ENCODE results near the gene RIPK1.
"Not testable (repeated sequence)": the region's sequence is repeated elsewhere in the genome, so short reads cannot be mapped to it uniquely, and the experiment has no call there.

Gene RIPK1

DNA sequence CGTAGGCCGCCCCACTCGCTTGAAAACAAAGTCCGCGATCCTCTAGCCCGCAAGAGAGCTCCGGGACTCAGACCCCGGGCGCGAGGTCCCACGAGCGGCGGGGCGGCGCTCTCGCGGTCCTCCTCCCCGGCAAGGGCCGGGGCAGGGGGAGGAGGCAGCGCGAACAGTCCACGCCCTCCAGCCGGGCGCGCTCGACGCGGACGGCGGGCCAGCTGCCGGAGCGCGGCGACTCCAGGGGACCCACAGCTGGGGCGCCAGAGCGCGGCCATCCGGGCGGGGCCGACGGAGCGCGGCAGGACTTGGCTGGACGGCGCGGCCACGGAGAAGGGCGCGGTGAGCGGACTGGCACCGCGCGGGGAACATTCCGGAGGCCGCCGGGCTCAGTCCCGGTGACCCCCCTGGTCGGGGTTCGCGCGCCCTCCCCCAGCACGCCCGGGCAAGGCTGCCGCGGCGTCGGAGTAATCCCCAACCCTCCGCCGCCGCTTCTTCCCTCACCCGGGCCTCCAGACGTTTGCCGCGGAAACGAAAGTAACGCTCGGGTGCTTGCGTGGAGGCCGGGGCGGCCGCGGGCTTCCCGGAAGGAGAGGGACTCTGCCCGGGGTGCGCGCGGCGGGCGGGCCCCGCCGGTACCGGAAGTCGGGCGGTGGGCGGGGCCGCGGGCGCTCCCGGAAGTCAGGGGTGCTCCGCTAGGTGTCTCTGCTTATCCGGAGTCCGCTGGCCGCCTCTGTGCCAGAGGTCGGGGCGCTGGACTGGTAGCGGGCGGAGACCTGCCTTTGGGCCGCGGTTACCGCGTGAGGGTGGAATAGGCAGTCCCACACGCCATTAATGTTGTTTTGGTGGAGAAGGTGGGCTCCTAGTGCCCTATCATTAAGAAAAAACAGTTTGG is at the start of gene RIPK1:
TSS of gene RIPK1 (plus strand) at position 166 of the 886 bp plus-strand sequence. CDS start 8,330 bp downstream, outside the sequence.
- peak; percentile 96 for DNase-seq

DNA sequence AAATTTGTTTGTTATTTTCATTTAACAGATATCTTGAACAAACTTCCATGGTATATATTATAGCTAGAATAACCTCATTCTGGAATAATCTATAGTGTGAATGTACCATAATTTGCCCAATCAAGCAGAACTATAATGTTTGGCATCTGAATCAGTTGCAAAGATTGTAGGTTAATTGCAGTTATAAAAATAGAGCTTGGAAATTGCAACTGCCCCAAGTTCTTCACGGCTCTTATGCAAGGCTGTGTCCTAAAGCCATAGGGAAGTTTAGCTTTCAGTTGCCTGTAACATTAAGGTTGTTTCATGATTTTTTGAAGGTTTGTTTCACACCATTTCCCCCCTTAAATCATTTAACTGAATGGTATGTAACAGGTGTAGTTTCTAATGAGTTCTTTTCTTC is 49.2 kb upstream of the RIPK1 start:
- DNase-seq: no peak

DNA sequence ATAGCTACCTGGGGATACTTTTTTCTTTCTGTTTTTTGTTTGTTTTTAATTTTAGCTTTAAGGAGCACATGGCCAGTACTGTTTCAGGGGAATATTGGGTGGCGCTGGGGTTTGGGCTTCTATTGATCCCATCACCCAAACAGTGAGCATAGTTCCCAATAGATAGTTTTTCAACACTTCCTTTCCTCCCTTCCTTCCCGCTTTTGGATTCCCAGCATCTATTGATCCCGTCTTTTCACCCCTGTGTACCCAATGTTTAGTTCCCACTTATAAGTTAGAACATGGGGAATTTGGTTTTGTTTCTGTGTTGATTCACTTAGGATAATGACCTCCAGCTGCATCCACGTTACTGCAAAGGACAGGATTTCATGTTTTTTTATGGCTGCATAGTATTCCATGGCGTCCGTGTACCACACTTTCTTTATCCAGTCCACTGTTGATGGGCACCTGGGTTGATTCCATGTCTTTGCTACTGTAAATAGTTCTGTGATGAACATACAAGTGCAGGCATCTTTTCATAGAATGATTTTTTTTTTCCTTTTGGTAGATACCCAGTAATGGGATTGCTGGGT is 48.5 kb upstream of the RIPK1 start:
- DNase-seq: no peak

DNA sequence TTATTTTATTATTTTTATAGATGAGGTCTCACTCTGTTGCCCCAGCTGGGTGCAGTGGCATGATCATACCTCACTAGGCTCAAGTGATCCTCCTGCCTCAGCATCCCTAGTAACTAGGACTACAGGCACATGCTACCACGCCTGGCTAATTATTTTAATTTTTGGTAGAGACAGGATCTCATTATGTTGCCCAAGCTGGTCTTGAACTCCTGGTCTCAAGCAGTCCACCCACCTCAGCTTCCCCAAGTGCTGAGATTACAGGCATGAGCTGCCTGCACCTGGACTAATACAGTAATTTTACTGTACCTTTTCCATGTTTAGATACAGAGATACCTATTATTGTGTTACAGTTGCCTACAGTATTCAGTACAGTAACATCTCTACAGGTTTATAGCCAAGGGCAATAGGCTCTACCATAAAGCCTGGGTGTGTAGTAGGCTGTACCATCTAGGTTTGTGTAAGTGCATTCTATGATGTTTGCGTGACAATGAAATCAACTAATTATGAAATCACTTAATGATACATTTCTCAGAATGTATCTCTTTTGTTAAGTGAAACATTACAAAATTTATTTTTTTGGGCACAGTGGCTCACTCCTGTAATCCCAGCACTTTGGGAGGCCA is 47.2 kb upstream of the RIPK1 start:
- not testable (repeated sequence) for DNase-seq

DNA sequence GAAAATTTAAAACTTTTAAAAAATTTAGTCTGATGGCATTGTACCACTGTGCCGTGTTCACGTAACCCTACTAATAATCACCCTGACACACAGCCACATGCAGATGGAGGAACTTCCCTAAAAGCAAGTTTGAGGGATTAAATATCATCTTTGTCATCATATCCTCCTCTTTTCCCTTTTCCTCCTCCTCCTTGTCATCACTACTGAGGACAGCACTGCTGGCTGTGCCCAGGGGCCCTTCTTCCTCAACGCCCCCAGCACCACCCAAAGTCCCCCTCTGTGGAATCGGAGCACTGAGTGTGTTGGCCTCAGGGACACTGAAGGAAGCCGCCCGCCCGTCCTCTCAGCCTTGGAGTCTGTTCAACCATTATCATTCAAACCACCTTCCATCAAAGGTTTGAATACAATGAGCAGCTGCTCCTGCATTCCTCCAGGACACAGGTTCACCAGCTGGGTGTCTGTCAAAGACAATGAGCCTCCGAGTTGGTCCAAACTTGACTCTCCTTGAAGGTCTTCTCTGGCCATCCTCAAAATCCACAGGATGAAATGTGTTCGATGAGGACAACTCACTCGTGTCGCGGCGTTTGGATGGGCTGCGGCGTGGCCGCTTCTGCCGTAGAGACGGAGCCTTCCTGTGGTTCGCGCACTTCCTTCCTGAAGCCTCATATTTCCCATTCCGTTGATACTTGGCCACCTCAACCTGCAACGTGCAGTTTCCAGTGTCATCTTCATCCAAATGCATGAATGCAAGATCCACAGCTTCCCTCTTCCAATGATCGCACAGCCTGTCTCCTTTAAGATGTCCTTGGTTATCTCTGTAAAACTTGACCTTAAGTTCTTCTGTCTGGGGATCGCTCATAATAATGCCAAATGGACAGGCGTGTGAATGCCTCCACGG is 45.3 kb upstream of the RIPK1 start:
- DNase-seq: peak; percentile 52

DNA sequence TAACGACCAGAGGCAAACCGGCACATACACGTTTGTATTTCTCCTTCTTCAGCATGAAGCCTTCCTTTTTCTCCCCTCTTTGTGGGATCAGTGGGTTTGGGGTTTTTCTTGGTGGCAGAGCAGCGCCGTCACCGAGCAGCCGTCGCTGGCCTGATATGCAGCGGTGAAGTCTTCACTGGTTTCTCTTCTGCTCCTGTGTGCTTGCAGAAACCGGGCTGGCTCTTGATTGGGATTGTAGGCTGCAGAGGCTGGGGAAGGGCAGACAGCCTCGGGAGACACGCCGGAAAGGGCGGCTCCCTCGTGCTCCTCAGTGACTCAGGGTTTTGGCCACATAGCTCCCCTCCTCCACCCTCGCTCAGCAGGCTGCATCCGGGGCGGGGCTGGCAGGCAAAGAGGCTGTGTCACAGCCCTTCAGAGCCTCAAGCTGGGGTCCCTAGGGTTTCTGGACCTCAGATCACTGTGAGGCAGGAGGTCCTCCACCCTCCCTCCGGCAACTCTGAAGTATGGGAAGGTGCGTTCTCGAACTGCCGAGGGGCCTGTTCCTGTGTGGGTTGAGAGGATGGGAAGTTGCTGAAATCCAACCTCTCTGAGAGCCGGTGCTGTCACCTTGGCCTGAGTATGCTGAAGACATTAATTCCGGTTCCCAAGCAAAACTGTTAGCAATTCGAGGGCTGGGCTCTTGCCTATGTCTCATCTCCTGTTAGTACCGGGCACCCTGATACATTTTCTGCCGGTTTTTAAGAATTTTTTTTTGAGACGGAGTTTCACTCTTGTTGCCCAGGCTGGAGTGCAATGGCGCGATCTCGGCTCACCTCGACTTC is 44.4 kb upstream of the RIPK1 start:
- DNase-seq: peak; percentile 93

DNA sequence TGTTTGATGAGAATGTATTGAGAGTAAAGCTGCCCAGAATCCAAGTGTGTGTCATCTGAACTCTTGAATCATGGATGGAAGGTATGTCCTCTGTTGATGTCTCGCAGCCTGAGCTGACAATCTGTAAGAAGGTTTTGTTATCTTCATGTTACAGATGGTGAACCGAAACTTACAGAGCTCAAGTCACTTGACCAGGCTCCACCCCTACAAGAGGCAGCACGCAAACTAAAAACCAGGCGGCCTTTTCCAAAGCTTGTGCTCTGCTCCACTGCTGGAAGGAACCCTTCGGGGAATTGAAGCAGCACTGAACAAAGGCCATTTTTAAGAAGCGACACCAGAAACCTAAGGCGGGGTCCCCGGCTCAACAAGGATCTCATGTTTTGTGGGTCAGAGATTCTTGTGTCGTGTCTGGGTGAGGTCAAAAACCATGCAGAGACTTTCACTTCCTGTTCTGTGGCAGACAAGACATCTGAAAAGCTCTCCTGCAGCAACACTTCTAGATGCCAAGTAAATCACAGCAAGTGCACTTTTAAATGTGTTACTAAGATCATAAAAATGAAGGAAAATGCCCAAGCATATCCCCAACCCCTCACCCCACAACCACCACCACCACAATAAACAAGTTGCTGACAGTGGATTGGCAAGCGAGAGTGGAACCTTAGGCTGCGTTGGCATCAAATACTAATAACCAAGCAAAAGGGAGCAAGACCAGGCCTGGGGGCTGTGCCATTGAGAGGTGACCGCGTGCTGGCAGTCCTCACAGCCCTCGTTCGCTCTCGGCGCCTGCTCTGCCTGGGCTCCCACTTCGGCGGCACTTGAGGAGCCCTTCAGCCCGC is 41.3 kb upstream of the RIPK1 start:
- peak; percentile 24 for DNase-seq

DNA sequence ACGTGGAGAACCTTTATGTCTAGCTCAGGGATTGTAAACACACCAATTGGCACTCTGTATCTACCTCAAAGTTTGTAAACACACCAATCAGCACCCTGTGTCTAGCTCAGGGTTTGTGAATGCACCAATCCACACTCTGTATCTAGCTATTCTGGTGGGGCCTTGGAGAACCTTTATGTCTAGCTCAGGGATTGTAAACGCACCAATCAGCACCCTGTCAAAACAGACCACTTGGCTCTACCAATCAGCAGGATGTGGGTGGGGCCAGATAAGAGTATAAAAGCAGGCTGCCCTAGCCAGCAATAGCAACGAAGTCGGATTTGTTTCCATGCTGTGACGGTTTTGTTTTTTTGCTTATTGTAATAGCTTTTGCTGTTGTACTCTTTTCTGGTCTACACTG is 40.1 kb upstream of the RIPK1 start:
- not testable (repeated sequence) for DNase-seq

DNA sequence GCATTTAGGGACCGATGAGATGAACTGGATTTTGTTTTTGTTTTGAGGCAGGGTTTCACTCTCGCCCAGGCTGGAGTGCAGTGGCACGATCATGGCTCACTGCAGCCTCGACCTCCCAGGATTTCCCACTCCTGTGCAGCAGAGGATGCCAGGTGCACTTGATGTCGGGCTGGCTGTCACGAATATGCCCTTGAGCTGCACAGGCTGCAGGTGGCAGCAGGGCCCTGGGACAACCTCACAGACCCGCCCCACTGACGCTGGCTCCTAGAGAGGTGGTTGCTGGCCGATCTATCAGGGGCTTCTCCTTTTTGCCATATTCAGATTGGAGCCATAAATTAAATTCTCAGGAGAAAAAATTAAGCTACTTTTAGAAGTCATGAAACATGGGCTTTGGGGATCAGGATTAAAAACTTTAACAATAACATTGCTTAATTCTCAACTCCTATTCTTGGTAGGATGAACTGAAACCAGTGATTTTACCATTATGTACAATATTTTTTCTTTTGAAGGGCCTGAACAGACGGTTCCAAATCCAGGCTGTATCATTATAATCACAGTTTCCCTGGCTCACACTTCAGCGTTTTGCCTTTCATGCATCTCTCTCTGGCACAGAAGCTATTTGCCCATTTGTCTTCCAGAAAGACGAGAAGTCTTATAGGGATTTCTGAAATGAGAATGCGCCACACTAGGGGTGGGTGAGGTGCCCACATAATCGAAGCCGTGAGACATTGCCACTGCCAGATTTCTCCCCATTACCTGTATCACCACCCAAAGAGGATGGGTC is 36.2 kb upstream of the RIPK1 start:
- DNase-seq: no peak

DNA sequence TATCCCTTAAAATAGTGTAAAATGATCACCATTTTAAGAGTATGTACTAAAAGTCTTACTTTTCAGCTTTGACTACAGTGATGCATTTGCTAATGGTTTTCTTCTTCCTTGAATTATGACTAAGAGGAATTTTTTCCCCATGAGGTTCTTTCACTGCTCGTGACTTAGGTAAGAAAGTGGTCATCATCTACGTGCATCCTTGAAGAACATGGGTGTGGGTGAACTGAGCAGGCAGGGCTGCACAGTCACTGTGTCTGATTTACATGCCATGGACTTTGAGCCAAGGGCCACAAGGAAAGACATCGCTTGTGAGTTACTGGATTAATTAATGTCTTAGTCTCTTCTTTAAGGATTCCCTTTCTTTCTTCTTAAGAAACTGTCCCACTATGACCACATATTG is 35.3 kb upstream of the RIPK1 start:
- DNase-seq: no peak

DNA sequence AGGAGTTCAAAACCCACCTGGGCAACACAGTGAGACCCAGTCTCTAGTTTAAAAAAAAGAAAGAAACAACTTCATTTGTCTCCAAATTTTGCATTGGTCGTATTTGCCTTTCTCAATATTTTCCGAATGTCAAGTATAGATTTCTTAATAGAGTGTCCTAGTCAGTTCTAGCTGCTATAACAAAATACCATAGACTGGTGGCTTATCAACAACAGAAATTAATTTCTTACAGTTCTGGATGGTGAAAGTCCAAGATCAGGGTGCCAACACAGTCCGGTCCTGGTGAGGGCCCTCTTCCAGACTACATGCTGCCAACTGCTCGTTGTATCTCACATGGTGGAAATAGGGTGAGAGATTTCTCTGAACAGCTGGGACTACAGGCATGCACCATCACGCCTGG is 34.6 kb upstream of the RIPK1 start:
- DNase-seq: no peak

DNA sequence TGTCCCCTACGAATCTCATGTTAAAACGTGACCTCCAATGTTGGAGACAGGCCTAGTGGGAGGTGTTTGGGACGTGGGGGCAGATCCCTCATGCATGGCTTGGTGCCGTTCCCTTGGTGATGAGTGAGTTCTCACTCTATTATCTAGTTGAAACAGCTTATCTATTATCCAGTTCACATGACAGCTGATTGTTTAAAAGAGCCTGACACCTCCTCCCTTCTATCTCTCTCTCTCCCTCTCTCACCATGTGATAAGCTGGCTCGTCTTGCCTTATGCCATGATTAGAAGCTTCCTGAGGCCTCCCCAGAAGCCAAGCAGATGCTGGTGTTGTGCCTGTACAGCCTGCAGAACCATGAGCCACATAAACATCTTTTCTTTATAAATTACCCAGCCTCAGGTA is 32.9 kb upstream of the RIPK1 start:
- DNase-seq: no peak

DNA sequence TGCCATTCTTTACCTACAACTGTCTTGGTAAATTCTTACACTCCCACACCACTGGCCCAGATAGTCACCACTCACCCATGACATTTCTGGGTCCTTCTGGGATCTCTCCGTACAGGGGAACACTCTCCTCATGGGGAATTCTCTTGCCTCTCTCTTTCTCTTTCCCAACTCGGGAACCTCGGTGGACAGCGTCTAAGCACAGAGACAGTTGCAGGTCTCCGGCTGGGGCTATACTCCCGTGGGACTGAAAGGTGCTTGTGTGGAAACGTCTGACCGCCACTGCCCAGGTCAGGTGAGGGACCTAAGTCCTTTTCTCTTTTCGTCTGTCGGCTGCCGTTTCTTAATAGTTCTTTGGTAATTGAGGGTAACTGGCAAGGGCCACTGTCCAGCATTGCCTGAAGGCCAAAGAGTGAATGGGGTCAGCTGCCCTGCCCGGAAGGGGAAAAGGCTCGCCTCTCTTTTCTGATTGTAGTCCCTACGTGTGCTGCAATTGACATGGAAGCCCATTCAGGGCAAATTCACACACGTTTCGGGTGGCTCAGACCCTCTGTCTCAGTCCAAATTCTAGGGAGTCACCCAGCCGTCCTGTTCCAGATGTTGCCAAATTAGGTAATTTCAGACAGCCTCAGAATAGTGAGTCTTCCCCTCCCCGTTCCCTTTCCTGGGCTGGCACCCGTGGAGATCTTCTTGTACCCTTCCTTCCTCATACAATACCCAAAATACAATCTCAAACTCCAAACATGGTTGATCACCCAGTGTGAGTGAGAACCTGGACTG is 31.2 kb upstream of the RIPK1 start:
- DNase-seq: no peak

DNA sequence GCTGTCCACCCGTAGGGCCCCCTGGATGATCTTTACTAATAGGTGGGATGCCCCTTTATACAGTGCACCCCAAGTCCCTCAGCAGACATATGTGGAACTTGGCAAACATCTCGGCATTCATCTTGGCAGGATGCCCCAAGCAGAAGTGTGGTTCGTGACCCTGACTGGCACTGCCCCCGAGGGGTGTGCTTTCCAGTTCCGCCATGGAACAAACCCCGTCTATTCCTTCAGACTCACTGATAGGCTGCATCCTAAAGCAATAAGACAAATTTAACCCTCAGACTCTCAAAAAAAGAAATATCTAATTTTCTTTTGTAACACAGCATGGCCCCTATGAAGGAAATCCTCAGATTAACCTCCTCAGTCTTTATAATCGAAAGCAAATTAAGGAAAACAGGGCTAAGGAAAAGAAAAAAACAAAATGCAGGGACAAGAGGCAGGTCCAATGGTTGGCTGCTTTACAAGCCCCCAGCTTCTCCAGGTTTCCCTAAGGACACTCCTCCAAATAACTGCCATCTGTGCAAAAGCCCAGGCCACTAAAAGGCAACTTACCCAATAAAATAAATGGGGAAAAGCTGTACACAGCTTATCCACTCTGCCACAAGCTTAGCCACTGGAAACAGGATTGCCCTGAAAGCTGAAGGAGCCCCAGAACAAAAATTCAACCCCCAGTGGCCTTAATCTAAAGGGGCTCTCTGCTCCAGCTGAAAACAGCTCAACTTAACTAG is 30.5 kb upstream of the RIPK1 start:
- DNase-seq: no peak

DNA sequence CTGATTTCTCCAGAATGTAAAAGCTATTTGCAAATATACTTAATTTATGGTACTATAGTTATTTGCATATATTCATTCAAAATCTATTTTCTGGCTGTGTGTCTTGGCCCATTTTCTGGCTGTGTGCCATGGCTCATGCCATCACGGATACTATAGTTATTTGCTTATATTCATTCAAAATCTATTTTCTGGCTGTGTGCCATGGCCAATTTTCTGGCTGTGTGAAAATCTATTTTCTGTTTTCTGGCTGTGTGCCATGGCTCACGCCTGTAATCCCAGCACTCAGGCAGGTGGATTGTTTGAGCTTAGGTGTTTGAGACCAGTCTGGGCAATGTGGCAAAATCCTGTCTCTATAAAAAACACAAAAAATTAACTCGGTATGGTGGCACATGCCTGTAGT is 28.9 kb upstream of the RIPK1 start:
- no peak for DNase-seq

DNA sequence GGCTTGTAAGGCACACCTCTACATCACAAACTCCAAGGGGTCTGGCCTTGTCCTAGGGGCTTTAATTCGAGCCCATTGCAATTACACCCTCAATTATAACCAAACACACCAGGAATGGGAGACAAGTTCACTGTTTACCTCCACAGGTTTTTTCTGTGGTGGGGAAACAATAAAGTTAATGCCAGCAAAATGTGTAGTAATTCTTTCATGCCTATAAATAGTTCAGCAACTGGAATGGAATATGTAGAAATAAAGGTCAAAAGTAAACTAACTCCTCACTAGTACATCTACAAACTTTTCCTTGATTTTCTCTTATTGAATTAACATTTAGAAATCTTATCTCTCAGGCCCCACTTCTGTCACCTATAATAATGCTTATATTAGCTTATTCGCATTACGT is 27.1 kb upstream of the RIPK1 start:
- no peak for DNase-seq

DNA sequence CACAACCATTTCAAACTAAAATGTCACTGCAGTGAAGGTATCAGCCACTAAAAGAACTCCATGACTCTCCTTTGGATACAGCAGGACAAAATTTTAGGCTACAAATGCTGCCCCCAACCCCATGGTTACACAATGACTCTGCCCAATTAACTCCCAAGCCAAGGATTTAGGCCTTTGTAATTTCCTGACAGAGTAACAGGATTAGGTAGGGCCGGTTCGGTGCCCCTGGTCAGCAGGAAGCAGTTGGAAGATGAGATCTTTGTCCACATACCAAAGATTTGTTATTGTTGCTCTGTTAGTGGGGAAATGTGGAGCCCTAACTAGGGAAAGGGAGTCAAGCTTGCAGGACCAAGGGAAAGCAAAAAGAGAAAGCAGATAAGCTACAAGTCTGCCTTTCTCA is 26.7 kb upstream of the RIPK1 start:
- DNase-seq: no peak

DNA sequence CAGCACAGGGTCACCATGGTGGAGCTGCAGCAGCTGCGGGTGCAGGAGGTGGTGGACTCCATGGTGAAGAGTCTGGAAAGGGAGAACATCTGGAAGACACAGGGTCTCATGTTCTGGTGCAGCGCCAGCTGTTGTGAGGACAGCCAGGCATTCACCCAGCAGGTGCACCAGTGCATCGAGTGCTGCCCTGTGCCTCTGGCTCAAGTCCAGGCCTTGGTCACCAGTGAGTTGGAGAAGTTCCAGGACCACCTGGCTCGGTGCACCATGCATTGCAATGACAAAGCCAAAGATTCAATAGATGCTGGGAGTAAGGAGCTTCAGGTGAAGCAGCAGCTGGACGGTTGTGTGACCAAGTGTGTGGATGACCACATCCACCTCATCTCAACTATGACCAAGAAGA is 22.9 kb upstream of the RIPK1 start:
- no peak for DNase-seq

DNA sequence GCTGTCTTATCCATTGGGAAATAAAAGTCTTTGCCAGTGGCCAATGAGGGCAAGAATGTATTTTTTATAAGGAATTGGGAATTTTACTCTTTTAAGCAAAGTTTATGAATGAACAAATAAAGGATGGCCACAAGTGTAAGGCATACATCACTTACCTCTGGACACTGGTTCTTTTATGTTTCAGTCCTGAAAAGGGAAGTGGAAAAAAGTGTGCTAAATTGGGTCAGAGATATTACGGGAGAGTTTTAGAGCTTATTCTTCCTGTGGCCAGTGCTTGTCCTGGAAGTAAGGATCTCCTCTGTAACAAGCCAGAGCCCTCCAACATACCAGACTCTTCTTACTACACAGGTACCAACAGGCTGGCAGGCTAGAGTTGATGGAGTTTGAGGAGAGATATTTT is 22.5 kb upstream of the RIPK1 start:
- DNase-seq: no peak

Measured in activated CD4-positive, alpha-beta T cell treated with anti-CD3 and anti-CD28 coated beads for 48 hours (primary cell).